ENCODE results near the gene PCCA. TPM values are rescaled to one million over a fixed set of nuclear protein-coding genes. Genes with fewer than 3 reads are reported as not detected.

The PCCA gene
- total and polyA plus RNA-seq, 2 experiments from 2014 or later = 41.9 to 46.6 TPM

- Histone ChIP-seq H3K4me1 (ENCODE audit: insufficient read depth) (no peaks in the 10 kb centered on the region), H3K4me3 (no peak overlapping the region), H3K9me2 (ENCODE audit: insufficient read depth) (no peaks in the 10 kb centered on the region), H3K27ac (ENCODE audit: low read depth) (no peak overlapping the region), H3F3A (replicated peaks; ENCODE audit: low read depth) (no peaks in the 10 kb centered on the region), H3K4me2 (no peak overlapping the region), H4K20me1 (replicated peaks; ENCODE audit: insufficient read depth) (no peaks in the 10 kb centered on the region), H3K79me2 (replicated peaks; ENCODE audit: insufficient read depth) (no peaks in the 10 kb centered on the region), H3K36me3 (ENCODE audit: insufficient read depth) (no peaks in the 10 kb centered on the region), H2AFZ (no peak overlapping the region), H3K27me3 (ENCODE audit: insufficient read depth) (no peaks in the 10 kb centered on the region)
- Mint-ChIP-seq H3K9me3 (no peaks in the 10 kb centered on the region), H3K4me3 (no peak overlapping the region), H3K36me3 (ENCODE audit: low read depth) (peaks cover 7% of the 10 kb centered on the region; the same call in 2 of the 3 replicates), H3K27ac (no peak overlapping the region), H3K4me1 (peaks cover 18% of the 10 kb centered on the region), H3K27me3 (ENCODE audit: insufficient read depth, low read depth, poor library complexity) (peaks cover 6% of the 10 kb centered on the region)
- no peak for ATAC-seq
- DNase-seq (ENCODE audit: low spot score) = no peak
- no peak for TF ChIP-seq CTCF (conservative IDR thresholded peaks at IDR 0.05; ENCODE audit: low read depth in 2 of 2)
- no peak for TF ChIP-seq EZH2 (IDR thresholded peaks at IDR 0.05; ENCODE audit: low read depth, unreplicated experiment)
- no peak for TF ChIP-seq EZH2phosphoT487 (IDR thresholded peaks at IDR 0.05; ENCODE audit: unreplicated experiment)
- TF ChIP-seq CREB1 (CRISPR knock-in tag; IDR thresholded peaks at IDR 0.05; ENCODE audit: low read depth) = no peak
- TF ChIP-seq POLR2AphosphoS5 (IDR thresholded peaks at IDR 0.05; ENCODE audit: low read depth) = no peak
- no peak for TF ChIP-seq ETS1 (IDR thresholded peaks at IDR 0.05)
- no peak for TF ChIP-seq JUNB (IDR thresholded peaks at IDR 0.05; ENCODE audit: unreplicated experiment)
- TF ChIP-seq ZNF331 (CRISPR knock-in tag; IDR thresholded peaks at IDR 0.05; ENCODE audit: low read depth) = no peak
- no peak for TF ChIP-seq STAT1 (IDR thresholded peaks at IDR 0.05; ENCODE audit: unreplicated experiment)
- no peak for TF ChIP-seq ZNF114 (CRISPR knock-in tag; IDR thresholded peaks at IDR 0.05)
- no peak for TF ChIP-seq ZNF462 (CRISPR knock-in tag; IDR thresholded peaks at IDR 0.05)
- no peak for TF ChIP-seq REST (IDR thresholded peaks at IDR 0.05; ENCODE audit: unreplicated experiment)
- TF ChIP-seq NANOG (IDR thresholded peaks at IDR 0.05; ENCODE audit: borderline replicate concordance) = no peak
Observed at GRCh38 chr13:100350601-100351000, 261.7 kb downstream of the PCCA start.

All from GM23338 (cell line).